Loucy (cell line): Measurements from ENCODE around the gene RAC3.

ENCODE experiments used
- H2AFZ ChIP-seq: fragments of 200-600 bp; sonication (generic); 2 replicates; pipeline ENCODE4 v1.6.0; 2016; ENCODE audit warnings: antibody characterized with exemption, mild to moderate bottlenecking, low read length, moderate library complexity
- H3F3A ChIP-seq: fragments of 200-600 bp; 2 replicates; pipeline ENCODE4 v1.6.0; 2016; ENCODE audit warnings: antibody characterized with exemption, low read depth, mild to moderate bottlenecking
- H3K27me3 ChIP-seq: fragments of 200-600 bp; sonication (generic); 2 replicates; pipeline ENCODE4 v1.6.1; 2014; ENCODE audit warnings: low read length, mild to moderate bottlenecking; ENCODE audit not compliant: insufficient read depth, poor library complexity, severe bottlenecking
- H3K36me3 ChIP-seq: fragments of 200-600 bp; sonication (generic); 2 replicates; pipeline ENCODE4 v1.6.1; 2016; ENCODE audit warnings: low read length; ENCODE audit not compliant: insufficient read depth
- H3K4me1 ChIP-seq: fragments of 200-600 bp; sonication (generic); 2 replicates; pipeline ENCODE4 v1.5.1; 2014; ENCODE audit warnings: low read length, mild to moderate bottlenecking; ENCODE audit not compliant: insufficient read depth, poor library complexity, severe bottlenecking
- H3K4me2 ChIP-seq: fragments of 200-600 bp; sonication (generic); 2 replicates; pipeline ENCODE4 v1.6.0; 2014; ENCODE audit warnings: antibody characterized with exemption, low read length, low read depth, mild to moderate bottlenecking; ENCODE audit not compliant: poor library complexity, severe bottlenecking
- H3K4me3 ChIP-seq: fragments of 200-600 bp; sonication (generic); 2 replicates; pipeline ENCODE4 v1.5.1; 2014; ENCODE audit warnings: low read length, mild to moderate bottlenecking, mixed read lengths; ENCODE audit not compliant: poor library complexity, severe bottlenecking
- H3K79me2 ChIP-seq: fragments of 200-600 bp; sonication (generic); 2 replicates; pipeline ENCODE4 v1.6.1; 2014; ENCODE audit warnings: low read length; ENCODE audit not compliant: insufficient read depth
- H3K9ac ChIP-seq: fragments of 200-600 bp; sonication (generic); 2 replicates; pipeline ENCODE4 v1.6.0; 2014; ENCODE audit warnings: mild to moderate bottlenecking, low read depth, low read length, moderate library complexity; ENCODE audit not compliant: poor library complexity, severe bottlenecking
- H3K9me2 ChIP-seq: fragments of 200-600 bp; sonication (generic); replicated peaks from 2 replicates; pipeline ENCODE4 v1.6.1; 2016; ENCODE audit warnings: low read depth, low read length, mixed read lengths
- H3K9me3 ChIP-seq: fragments of 200-600 bp; sonication (generic); 2 replicates; pipeline ENCODE4 v1.6.1; 2014; ENCODE audit warnings: mild to moderate bottlenecking, antibody characterized with exemption, low read length, low read depth; ENCODE audit not compliant: insufficient read depth
- H4K20me1 ChIP-seq: fragments of 200-600 bp; sonication (generic); 2 replicates; pipeline ENCODE4 v1.6.0; 2014; ENCODE audit warnings: antibody characterized with exemption, low read length, mild to moderate bottlenecking; ENCODE audit not compliant: insufficient read depth, poor library complexity, severe bottlenecking
- CTCF ChIP-seq: fragments of 200-600 bp; sonication (generic); conservative IDR thresholded peaks from 2 replicates; pipeline ENCODE4 v1.5.1; 2014; ENCODE audit warnings: mild to moderate bottlenecking, antibody characterized with exemption, low read length
- EZH2phosphoT487 ChIP-seq: fragments of 200-600 bp; IDR thresholded peaks from 2 replicates; pipeline ENCODE4 v1.6.1; 2018; ENCODE audit warnings: antibody characterized with exemption, mild to moderate bottlenecking, moderate library complexity, borderline replicate concordance

RAC3 gene

GRCh38 chr17:82078433-82078832 lies 47.0 kb downstream of the RAC3 start:
- Histone ChIP-seq H3K4me1 (no peaks in the 10 kb centered on the region), H3K4me2 (no peak overlapping the region), H3K36me3 (peaks cover 47% of the 10 kb centered on the region; the same call in 1 of the 2 replicates), H3K9me2 (no peaks in the 10 kb centered on the region), H2AFZ (no peak overlapping the region), H3K9ac (no peak overlapping the region), H3F3A (no peaks in the 10 kb centered on the region), H3K9me3 (no peaks in the 10 kb centered on the region), H3K79me2 (no peaks in the 10 kb centered on the region), H3K27me3 (no peaks in the 10 kb centered on the region), H4K20me1 (no peaks in the 10 kb centered on the region), H3K4me3 (no peak overlapping the region)
- TF ChIP-seq EZH2phosphoT487 (no peak), CTCF (no peak)

GRCh38 chr17:82079001-82079677 lies 47.7 kb downstream of the RAC3 start:
- no peaks in the 10 kb centered on the region for H3K27me3 ChIP-seq
- no peaks in the 10 kb centered on the region for H3K9me2 ChIP-seq
- H4K20me1 ChIP-seq: no peaks in the 10 kb centered on the region
- no peak overlapping the region for H2AFZ ChIP-seq
- no peaks in the 10 kb centered on the region for H3K9me3 ChIP-seq
- no peak overlapping the region for H3K4me3 ChIP-seq
- H3K9ac ChIP-seq: no peak overlapping the region
- H3K79me2 ChIP-seq: no peaks in the 10 kb centered on the region
- H3K36me3 ChIP-seq: peaks cover 54% of the 10 kb centered on the region; the same call in 1 of the 2 replicates
- no peak for TF ChIP-seq CTCF
- no peak for TF ChIP-seq EZH2phosphoT487
- H3K4me2 ChIP-seq: no peak overlapping the region
- H3F3A ChIP-seq: no peaks in the 10 kb centered on the region
- H3K4me1 ChIP-seq: no peaks in the 10 kb centered on the region

DNA sequence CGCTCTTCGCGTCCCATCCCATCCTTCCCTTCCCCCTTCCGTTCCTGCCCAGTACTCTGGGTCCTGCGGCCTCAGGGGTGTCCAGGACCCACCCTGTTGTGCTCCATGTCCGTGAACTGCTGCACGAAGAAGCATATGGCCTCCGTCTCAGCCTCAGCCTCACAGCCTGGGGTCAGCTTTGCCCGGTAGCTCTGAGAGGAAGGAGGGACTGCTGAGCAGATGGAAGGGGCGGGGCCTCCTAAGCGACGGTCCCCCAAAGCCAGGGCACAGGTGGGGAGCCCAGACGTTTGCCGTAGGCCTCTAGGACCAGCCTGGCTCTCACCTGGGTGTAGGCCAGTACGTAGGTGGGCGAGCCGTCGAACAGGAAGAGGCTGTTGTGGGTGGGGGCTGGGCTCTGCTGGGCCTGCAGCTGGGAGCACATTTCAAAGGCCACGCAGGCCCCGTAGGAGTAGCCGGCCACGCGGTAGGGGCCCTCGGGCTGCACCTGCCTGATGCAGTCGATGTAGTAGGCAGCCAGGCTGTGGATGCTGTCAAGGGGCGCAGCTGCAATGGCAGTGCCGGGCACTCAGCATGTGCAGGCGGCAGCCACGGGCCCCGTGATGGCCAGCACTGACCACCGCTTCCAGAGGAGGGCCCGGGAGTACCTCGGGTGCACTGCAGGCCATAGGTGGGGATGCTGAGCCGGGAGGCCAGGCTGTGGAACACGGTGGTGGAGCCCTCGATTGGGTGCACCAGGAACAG lies 48.7 kb downstream of the RAC3 start:
- Histone ChIP-seq H3K9me2 (no peaks in the 10 kb centered on the region), H4K20me1 (peaks cover 4% of the 10 kb centered on the region), H3K9me3 (no peaks in the 10 kb centered on the region), H3K4me3 (no peak overlapping the region), H3F3A (no peaks in the 10 kb centered on the region), H2AFZ (no peak overlapping the region), H3K79me2 (no peaks in the 10 kb centered on the region), H3K4me2 (no peak overlapping the region), H3K27me3 (no peaks in the 10 kb centered on the region), H3K9ac (no peak overlapping the region), H3K36me3 (peaks cover 65% of the 10 kb centered on the region; the same call in 1 of the 2 replicates), H3K4me1 (no peaks in the 10 kb centered on the region)
- TF ChIP-seq CTCF (no peak), EZH2phosphoT487 (no peak)
